Astrocyte of the cerebellum (primary cell): ENCODE measurements around the gene LIPC.

ENCODE experiments used
- DNase-seq: peaks from one replicate; pipeline ENCODE4 v3.0.0-alpha.2; 2011; ENCODE audit warnings: low read depth
- H3K4me3 ChIP-seq: 2 replicates; pipeline ENCODE4 v1.5.1; 2011; ENCODE audit warnings: mild to moderate bottlenecking, low read depth, low read length, moderate library complexity
- in situ Hi-C: cut with HindIII; loops from 2 replicates; pipeline ENCODE4 v1.10.0; 2017; ENCODE audit warnings: low sequenced_read_pairs
- TF ChIP-seq, protein P1 (sequence below): IDR thresholded peaks from 2 replicates; pipeline ENCODE4 v1.5.1; 2012; ENCODE audit warnings: low read length, low read depth, moderate library complexity, mild to moderate bottlenecking; ENCODE audit errors: missing control alignments

Gene LIPC

DNA sequence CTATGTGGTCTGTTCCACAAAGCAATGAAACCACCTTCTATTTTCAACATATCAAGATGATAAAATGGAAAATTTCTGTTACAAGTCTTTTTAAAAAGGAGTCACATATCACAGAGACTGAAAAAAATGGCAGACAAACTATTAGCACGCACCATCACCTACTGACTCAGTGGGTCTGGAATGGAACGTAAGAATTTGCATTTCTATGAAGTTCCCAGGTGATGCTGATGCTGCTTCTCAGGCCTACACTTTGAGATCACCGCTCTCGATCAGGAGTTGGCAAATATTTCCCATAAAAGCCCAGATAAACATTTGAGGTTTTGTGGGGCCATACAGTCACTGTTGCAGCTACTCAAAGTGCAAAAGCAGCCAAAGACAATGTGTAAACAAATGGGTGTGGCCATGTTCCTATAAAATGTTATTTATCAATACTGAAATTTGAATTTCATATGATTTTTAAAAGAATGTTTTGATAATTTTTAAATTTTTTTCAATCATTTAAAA, 174.8 kb downstream of the LIPC start:
- DNase-seq, result no peak
- no peak overlapping the region for H3K4me3 ChIP-seq
- TF ChIP-seq, protein P1, sequence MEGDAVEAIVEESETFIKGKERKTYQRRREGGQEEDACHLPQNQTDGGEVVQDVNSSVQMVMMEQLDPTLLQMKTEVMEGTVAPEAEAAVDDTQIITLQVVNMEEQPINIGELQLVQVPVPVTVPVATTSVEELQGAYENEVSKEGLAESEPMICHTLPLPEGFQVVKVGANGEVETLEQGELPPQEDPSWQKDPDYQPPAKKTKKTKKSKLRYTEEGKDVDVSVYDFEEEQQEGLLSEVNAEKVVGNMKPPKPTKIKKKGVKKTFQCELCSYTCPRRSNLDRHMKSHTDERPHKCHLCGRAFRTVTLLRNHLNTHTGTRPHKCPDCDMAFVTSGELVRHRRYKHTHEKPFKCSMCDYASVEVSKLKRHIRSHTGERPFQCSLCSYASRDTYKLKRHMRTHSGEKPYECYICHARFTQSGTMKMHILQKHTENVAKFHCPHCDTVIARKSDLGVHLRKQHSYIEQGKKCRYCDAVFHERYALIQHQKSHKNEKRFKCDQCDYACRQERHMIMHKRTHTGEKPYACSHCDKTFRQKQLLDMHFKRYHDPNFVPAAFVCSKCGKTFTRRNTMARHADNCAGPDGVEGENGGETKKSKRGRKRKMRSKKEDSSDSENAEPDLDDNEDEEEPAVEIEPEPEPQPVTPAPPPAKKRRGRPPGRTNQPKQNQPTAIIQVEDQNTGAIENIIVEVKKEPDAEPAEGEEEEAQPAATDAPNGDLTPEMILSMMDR, result no peak
- in situ Hi-C loops, result no loop called here

DNA sequence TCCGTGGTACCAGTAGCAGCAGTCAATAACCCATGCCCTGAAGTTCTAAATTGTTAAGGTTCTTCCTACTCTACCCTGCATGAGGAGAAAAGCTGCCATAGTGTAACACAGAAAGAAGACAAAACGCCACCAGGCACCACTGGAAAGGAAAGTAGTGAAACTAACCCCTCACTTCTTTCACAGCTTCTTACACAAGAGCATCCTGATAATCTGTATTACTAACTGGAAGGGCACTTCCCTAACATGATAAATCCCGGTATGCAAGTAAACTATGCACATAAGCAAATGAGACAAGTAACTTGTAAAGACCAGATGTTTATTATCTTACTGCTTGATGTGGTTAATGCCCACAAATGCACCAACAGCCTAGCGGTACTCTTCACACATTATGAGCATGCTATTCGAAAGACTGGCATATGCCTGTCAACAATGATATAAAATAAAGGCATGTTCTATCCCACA, 176.4 kb downstream of the LIPC start:
- in situ Hi-C loops, result no loop called here
- TF ChIP-seq, protein P1, result no peak
- H3K4me3 ChIP-seq, result no peak overlapping the region
- no peak for DNase-seq

DNA sequence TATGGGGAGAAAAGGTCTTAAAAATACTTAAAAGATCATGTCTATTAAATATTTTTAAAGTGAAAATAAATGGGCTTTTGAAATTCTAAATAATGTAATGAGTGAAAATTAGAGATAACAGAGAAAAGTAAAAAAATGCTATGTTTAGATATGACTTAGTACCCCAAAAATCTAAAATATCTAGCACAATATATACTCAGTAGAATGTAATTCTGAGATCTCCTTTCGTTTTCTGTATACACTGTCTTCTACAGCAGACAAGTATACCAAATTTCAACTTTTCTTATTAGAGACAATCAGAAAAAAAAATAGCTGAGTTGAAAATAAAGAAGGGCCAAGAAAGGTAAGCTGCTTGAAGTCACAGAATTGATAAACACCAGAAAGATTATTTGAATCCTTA, 176.9 kb downstream of the LIPC start:
- TF ChIP-seq, protein P1, result no peak
- in situ Hi-C loops, result no loop called here
- H3K4me3 ChIP-seq, result no peak overlapping the region
- DNase-seq, result no peak

DNA sequence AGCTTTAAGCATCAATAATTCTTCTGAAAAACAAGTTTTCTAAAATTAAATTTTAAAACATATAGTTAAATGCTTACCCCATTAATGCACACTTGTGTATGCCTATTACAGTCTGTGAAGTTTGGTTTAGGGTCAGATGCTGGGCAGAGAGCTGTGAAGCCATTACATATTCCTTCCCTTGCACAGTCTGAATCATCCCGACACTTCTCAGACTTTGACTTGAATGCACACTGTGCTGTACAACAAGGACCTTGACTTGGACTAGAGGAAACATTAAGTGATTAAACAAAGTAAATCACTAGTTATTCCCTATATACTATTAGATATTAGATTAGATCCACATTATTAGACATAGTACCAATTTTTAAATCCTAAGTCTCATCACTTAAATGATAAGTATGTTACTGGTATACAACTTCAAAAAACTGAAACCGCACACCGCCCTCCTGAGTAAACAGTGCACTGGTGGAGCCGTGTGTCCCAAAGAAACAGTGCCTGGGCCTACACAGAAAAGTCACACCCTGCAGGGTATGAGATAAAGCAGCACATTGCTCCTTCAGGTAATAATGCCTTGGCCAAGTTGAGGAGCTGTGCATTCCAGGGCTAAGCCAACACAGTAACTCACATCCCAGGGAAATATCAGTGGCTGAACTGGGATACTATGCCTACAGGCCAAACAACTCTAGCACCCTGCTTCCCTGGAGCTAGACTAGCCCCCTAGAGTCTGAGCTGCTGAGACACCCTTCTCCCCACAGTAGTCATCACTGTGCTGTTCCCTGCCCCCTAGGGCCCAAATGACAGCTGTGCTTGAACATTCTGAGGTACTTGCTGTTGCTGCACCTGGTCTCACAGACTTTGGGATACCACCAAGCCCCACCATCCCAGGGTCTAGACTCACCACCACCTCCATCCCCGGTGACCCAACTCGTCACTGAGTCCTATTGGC, 180.2 kb downstream of the LIPC start:
- H3K4me3 ChIP-seq, result no peak overlapping the region
- TF ChIP-seq, protein P1, result no peak
- DNase-seq, result no peak
- in situ Hi-C loops, result no loop called here

DNA sequence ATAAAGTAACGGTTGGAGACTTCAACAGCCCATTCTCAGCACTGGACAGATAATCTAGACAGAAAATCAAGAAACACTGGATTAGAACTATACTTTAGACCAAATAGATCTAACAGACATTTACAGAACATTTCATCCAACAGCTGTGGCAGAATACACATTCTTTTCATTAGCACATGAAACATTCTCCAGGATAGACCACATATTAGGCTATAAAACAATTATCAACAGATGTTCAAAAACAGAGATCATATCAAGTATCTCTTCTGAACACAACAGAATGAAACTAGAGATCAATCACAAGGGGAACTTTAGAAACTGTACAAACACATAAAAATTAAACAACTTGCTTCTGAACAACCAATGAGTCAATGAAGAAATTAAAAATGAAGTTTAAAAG, 184.4 kb downstream of the LIPC start:
- no peak overlapping the region for H3K4me3 ChIP-seq
- no peak for DNase-seq
- in situ Hi-C loops, result no loop called here
- TF ChIP-seq, protein P1, result no peak
